IPS-11a (cell line): Measurements from ENCODE around the gene SETD7.

Experiments
- H3K4me3 ChIP-seq: one replicate; pipeline ENCODE4 v1.5.1; 2013; ENCODE audit warnings: low read depth, low read length, control low read depth

SETD7 gene

GRCh38 chr4:139514382-139515059 lies 41.5 kb downstream of the SETD7 start:
- no peak overlapping the region for H3K4me3 ChIP-seq

- no peak overlapping the region for H3K4me3 ChIP-seq
These were observed 44.7 kb downstream of the SETD7 start for GRCh38 chr4:139511320-139511719.

- no peak overlapping the region for H3K4me3 ChIP-seq
These were observed 46.1 kb downstream of the SETD7 start for GRCh38 chr4:139509727-139510410.

GRCh38 chr4:139508581-139509237 lies 47.3 kb downstream of the SETD7 start:
- no peak overlapping the region for H3K4me3 ChIP-seq

GRCh38 chr4:139506774-139507173 lies 49.2 kb downstream of the SETD7 start:
- H3K4me3 ChIP-seq: no peak overlapping the region

- H3K4me3 ChIP-seq: no peak overlapping the region
These were observed 52.3 kb downstream of the SETD7 start for GRCh38 chr4:139503622-139504166.

GRCh38 chr4:139501927-139502899 lies 53.8 kb downstream of the SETD7 start:
- H3K4me3 ChIP-seq: no peak overlapping the region

GRCh38 chr4:139501527-139501926 lies 54.5 kb downstream of the SETD7 start:
- H3K4me3 ChIP-seq: no peak overlapping the region

GRCh38 chr4:139501117-139501516 lies 54.9 kb downstream of the SETD7 start:
- H3K4me3 ChIP-seq: no peak overlapping the region

GRCh38 chr4:139499186-139499585 lies 56.8 kb downstream of the SETD7 start:
- no peak overlapping the region for H3K4me3 ChIP-seq

GRCh38 chr4:139493176-139493575 lies 62.8 kb downstream of the SETD7 start:
- H3K4me3 ChIP-seq: no peak overlapping the region

- H3K4me3 ChIP-seq: no peak overlapping the region
These were observed 63.6 kb downstream of the SETD7 start for GRCh38 chr4:139492429-139492828.

GRCh38 chr4:139489638-139490037 lies 66.4 kb downstream of the SETD7 start:
- no peak overlapping the region for H3K4me3 ChIP-seq

- H3K4me3 ChIP-seq: no peak overlapping the region
These were observed 67.6 kb downstream of the SETD7 start for GRCh38 chr4:139488442-139488841.

- H3K4me3 ChIP-seq: no peak overlapping the region
These were observed 71.2 kb downstream of the SETD7 start for GRCh38 chr4:139484783-139485311.

- no peak overlapping the region for H3K4me3 ChIP-seq
These were observed 73.0 kb downstream of the SETD7 start for GRCh38 chr4:139483000-139483399.

- H3K4me3 ChIP-seq: no peak overlapping the region
These were observed 74.6 kb downstream of the SETD7 start for GRCh38 chr4:139481465-139481864.

- H3K4me3 ChIP-seq: no peak overlapping the region
These were observed 79.7 kb downstream of the SETD7 start for GRCh38 chr4:139476363-139476762.

- H3K4me3 ChIP-seq: no peak overlapping the region
These were observed 83.2 kb downstream of the SETD7 start for GRCh38 chr4:139472852-139473251.

GRCh38 chr4:139470997-139471665 lies 84.9 kb downstream of the SETD7 start:
- H3K4me3 ChIP-seq: no peak overlapping the region
